Stimulated activated CD4-positive, alpha-beta T cell treated with anti-CD3 and anti-CD28 coated beads, Interleukin-2, amount 100 ng/mL, for 4 hours (primary cell): Measurements from ENCODE around the gene SERGEF.
A peak's percentile ranks its signal among the peaks of the same experiment; 100 is the strongest.

Source experiments
- DNase-seq: peaks from one replicate; pipeline ENCODE4 v3.0.0-alpha.2; 2020; ENCODE audit warnings: low read depth

The SERGEF gene

DNA sequence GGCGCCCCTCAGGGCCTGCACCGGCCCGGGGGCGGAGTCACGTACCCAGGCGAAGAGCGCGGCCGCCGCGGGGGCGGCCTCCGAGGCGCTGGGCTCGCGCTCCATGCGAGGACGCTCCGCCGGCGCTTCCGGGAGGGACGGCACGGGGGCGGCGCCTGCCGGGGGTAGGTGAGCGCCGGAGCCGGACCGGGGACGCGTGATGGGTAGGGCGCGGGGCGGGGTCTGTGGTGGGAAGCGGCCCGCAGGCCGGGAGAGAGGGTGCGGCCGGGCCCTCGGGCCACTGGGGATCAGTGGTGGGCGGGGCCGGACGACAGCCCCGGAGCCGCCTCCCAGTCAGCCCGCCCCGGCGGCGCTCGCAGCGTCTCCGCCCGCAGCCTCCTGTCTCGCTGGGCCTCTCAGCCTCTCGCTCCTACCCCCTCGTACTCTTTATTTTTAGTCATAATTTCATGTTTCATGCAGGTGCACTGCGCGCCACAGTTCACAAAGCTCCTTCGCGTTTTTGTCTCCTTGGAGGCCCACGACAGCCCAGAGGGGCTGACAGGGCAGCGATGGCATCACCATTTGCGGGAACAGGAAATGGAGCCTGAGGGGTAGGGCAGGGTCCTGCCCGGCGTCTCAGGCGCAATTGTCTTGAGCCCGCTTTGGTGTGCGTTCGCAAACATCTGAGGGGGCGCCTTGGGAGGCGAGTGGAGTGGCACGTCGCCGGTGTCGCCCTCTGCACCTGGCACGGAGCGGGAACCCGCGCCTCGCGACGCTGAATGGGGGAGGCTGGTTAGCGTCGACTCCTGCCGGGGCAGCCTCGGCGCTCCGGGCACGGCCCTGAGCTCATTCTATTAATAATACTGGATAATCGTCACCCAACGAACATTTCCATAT lies at the start of gene SERGEF:
SERGEF (minus strand) TSS at position 142 of the 876 bp plus-strand sequence; CDS start at position 105, 37 bp downstream.
- DNase-seq: peak; percentile 83

DNA sequence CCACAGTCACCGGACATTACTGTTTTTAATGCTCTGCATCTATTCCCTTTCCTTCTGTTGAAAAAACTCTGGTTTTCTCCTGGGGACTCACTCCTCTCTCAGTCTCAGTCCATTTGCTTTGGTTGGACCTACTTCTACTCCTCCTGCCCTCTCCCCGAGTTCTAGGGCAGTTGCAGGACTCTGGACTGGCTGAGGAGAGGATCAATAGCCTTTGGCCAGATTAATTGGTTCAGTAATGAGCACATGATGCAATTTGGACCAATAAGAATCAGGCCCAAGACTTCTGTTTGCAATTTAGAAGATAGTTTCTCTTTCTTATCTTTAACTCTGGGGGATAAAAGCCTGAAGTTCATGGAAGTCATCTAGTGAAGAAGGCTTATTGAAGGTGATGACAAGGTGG lies 48.5 kb upstream of the SERGEF start:
- DNase-seq: no peak

GRCh38 chr11:18056561-18057181 lies 43.8 kb upstream of the SERGEF start:
- no peak for DNase-seq

DNA sequence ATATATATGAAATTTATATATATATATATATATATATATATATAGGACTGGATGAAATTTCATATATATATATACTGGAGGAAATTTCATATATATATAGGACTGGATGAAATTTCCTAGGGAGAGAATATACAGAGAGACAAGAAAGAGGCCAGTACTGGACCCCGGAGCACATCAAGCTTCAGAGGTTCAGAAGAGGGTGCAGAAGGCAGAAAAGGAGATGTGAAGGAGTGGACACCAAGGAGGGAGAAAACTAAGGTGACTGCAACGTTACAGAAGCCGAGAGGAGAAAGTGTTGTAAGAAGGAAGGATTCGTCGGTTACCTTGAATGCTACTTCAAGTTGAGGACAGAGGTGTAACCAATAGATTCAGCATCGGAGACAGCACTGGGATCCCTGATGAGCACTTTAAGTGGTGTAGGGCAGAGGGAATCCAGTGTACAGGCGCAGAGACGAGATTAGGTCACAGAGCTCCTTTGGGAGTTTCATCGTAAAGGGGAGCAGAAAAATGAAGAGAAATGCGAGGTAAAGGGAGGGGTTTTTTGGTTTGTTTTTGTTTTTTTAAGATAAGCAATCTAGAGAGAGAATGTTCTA lies 41.8 kb upstream of the SERGEF start:
- no peak for DNase-seq

DNA sequence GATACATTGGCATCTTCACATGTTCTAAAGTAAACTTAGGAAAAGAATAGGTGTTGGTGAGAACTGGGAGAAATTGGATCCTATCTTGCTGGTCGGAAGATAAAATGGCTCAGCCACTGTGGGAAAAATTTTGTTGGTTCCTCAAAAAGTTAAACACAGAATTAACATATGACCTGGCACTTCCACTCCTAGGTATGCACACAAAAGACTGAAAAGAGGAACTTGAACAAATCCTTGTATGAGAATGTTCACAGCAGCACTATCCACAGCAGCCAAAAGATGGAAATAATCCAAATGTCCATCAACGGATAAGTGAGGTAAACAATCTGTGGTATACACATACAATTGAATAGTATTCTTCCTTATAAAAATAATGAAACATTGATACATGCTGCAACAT lies 38.0 kb upstream of the SERGEF start:
- DNase-seq: no peak

GRCh38 chr11:18046116-18046777 lies 33.4 kb upstream of the SERGEF start, which contains the start of gene TPH1:
Gene TPH1 (minus strand): TSS chr11:18046269. CDS start chr11:18040762, 5,507 bp downstream.
- no peak for DNase-seq

DNA sequence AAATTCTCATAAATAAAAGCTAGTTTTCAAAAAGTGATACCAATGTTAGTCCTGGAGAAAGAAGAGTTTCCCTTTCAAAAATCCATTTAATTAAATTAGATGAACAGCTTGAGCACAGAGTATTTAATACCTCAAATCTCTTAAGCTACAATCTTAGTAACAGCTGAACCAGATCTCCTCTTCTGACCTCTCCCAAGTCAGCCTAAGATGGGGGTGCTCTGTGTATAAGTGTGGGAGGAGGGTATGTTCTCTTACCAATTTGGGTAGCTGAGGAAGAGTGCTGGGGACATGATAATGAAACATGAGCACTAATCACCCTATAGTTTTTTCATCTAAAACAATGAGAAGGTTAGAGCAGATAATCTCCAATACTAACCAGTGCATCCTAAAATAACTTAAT lies 23.6 kb upstream of the SERGEF start:
- no peak for DNase-seq

DNA sequence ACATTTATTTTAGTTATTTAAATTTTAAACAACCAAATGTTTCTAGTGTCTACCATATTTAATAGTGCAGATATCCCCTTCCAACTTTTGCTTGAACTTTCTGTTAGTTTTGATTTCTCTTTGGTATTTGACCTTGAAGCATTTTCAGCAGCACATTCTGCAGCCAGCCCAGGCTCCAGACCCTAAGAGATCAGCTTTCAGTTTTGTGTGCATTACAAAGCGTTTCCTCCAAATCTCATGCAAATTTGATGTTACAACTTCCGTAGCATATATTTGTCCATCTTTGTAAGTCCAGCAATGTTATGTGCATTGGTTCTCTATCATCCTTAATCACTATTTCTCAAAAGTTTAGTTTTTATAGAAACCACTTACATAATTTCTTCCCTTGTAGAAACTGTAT lies 14.6 kb upstream of the SERGEF start:
- no peak for DNase-seq

DNA sequence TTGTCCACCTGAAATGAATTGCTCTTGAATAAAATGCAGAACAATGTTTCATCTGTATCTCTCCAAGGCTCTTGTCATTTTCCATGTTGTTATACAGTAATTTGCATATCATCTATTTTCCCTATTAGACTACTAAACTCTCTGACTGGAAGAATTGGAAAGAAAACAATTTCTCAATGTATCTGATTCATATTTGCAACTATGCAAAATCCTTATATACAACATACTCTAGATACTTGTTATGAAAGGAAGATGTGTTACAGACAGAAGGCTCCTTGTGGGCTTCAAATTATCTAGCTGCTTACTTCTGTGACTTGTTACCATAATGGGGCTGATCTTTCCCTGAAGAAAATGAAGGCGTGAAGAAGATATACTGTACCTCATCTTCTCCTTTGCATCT lies 9.6 kb upstream of the SERGEF start:
- DNase-seq: no peak

- no peak for DNase-seq
Observed at GRCh38 chr11:18019650-18020049, 6.8 kb upstream of the SERGEF start.

- DNase-seq: no peak
Observed at GRCh38 chr11:18016789-18017188, 3.9 kb upstream of the SERGEF start.

DNA sequence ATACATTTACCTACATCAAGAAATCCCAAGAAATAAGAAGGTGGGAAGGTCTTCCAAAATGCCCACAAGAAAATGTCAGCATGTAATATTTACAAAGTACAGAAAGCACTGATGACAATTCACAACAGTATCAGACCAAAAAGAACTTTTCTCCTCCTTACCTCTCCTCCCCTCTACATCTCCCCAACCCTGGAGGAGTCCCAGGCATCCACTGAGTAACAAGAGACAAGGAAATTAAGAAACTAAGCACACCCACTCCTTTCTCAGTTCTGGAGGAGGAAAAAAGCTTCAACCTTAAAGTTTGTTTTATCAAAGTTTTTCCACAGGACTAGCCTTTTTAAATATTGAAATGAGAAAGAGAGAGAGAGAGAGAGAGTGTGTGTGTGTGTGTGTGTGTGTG lies 2.0 kb upstream of the SERGEF start:
- DNase-seq: no peak

DNA sequence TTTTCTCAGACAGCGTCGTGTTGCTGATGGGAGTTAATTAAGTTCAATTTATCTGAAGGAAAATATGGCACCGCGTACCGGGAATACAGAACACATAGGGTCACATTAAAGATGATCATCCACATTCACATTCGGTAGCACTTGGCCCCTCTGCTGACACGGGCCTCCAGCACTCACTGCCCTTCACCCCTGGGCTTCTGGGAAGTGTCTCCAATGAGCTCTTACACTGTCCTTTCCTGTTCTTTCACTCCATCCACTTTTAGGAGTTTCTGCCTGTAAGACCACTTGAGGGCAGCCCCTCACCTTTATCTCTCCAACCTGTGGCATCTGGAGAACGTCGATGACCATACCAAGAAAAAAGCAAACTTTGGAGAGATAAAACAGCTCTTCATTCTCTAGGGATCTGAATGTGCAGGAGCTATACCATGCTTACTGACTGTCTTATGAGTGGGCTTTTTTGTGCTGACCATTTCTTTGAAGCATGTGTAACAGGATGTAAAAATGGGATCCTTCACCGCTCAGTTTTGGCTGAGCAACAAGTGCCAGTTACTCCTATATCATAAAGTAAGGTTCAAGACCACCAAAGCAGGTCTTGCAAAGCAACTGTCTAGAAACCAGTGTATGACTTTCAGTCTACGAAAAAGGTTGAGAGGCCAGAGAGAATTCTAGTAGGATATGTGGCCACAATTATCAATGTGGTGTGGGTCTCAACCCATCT lies 1.1 kb upstream of the SERGEF start:
- no peak for DNase-seq

GRCh38 chr11:18012122-18012905 lies 533 bp downstream of the SERGEF start:
- DNase-seq: no peak

DNA sequence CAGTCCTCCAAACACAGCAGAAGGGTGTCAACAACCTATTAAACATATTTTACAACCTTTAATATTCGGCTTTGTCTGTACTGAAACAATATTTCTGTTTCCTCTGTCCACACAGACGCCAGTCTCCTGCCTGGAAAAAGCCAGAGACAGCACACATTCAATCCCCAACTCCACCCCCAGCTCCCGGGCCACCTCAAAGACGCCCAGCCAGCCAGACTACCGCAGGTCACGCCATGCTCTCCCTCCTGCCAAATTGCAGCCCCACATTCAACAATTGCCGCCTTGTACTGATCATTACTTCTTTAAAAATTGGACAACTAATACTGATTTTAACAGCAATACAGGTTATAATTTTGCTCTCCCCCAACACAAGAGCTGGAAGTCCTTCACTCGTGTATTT lies 1.2 kb downstream of the SERGEF start:
- no peak for DNase-seq

DNA sequence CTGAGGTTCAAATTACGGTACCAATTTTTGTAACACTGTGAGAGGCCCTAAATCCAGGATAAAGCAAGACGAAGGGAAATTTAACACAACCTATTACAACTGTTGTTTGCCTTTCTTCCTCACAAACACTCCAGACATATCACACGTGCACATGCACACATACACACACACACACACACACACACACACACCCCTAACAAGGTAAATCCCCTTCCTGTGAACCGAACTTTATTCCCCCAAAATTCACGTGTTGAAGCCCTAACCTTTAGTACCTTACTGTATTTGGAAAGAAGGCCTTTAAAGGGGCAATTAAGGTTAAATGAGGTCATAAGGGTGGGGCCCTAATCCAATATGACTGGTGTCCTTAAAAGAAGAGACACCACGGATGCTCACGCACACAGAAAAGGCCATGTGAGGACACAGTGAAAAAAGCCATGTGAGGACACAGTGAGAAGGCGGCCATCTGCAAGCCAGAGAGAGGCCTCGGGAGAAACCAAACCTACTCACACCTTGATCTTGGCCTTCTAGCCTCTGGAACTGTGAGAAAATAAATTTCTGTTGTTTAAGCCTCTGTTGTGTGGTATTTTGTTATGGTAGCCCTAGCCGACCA lies 1.8 kb downstream of the SERGEF start:
- no peak for DNase-seq

GRCh38 chr11:18010121-18010670 lies 2.7 kb downstream of the SERGEF start:
- DNase-seq: no peak

DNA sequence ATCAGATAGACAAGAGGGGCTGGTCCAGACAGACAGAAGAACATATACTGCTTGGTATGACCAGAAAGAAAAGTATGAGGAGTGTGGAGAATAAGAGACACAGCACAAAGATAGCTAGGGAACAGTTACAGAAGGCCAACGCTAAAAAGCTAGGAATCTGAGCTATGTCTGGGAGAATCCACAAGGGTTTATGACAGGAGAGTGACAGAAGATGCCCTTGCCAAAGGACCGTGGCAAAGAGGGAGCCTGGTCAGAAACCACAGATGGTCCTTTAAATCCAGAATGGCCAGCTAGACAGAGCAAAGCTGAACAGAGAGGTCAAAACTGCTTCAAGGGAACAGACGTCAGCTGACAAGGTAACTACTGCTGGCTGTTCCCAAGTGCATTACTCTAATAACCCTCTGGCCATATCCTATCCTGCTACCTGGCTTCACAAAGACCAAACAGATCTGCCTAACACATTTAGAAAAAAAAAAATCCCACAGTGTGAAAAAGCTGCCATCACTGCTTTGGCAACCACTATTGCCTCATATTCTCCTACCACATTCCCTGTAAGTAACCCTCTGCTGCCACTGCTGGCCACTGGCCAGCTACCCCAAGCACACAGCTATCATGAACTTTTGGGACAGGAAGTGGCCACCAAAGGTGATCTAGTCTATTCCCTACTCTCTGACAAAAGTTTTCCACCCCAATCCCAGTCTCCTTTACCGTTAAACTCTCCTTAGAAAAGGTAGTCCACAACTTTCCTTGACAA lies 7.3 kb downstream of the SERGEF start:
- DNase-seq: no peak

- no peak for DNase-seq
Observed at GRCh38 chr11:18001191-18001590, 11.7 kb downstream of the SERGEF start.

DNA sequence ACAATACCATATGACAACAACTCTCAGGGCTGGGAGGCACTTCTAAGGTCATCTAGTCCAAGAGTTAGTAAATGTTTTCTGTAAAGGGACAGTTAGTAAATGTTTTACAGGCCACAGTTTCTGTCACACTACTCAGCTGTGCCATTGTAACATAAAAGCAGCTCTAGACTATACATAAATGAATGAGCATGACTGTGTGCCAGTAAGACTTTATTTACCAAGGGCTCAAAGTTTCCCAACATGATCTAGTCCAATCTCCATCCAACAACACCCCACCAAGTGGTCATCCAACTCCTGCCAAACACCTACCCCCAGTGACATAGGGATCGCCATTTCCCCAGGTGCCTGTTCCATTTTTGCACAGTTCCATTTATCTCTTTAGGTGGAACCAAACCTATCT lies 12.1 kb downstream of the SERGEF start:
- DNase-seq: no peak
